GM20431 (cell line): ENCODE measurements around the gene ACSL6.

Experiments
- in situ Hi-C: fragments of 300-500 bp; cut with MseI, MboI; formaldehyde crosslinking; loops from one replicate; pipeline ENCODE4 v1.15.0; 2020; ENCODE audit warnings: low sequenced_read_pairs; ENCODE audit not compliant: unreplicated experiment

ACSL6 gene

DNA sequence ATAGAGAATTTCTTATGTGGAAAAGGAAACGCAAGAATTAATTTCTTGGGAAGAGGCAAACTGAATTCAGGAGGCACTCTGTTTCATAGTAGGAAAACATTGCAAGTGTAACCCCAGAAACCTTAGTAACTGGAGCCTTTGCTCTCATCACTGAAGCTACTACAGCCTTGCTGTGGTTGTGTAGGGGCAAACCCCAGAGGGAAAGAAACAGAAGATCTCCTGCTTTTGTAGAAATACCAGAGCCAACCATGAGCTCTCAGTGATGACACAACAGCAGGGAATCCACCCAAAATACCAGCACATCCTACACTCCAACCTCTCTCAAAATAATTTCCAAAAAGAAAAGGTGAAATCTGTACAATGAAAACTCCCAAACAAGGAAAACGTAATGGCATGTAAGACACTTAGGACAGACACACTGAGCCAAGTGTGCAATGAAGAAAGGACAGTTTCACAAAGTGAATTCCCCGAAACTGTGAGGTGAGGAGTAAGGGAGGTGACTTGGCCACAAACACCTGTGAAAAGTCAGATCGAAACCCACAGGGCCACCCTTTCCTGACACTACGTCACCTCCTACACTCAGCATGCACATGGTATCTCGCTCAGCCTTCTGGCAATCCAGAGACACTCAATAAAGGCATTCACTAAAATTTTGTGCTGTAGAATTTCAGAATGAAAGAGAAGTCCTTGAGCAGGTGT lies 8.5 kb upstream of the ACSL6 start:
- in situ Hi-C loops = loop anchor here (25.0 kb wide), 2 partner anchors 208 to 583 kb away; no protein-coding TSS in a partner anchor

DNA sequence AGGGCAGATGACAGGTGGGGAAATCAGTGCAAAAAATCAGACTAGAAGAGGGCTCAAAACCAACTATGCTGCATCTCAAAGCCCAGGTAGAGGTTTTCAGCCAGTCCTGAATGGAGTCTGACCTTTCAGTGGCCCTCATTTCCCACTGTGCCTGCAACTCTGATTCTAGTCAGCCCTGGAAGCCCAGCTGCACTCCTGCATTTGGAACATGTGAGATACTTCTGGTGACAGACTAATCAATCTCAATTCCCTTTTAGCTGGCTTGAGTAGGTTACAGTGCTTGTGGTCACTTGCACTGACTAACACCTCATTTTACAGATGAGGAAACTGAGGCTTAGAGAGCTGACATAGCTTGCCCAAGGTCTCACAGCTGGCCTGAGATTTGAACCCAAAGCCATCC lies 7.9 kb upstream of the ACSL6 start:
- in situ Hi-C loops = loop anchor here (25.0 kb wide), 2 partner anchors 207 to 582 kb away; no protein-coding TSS in a partner anchor

DNA sequence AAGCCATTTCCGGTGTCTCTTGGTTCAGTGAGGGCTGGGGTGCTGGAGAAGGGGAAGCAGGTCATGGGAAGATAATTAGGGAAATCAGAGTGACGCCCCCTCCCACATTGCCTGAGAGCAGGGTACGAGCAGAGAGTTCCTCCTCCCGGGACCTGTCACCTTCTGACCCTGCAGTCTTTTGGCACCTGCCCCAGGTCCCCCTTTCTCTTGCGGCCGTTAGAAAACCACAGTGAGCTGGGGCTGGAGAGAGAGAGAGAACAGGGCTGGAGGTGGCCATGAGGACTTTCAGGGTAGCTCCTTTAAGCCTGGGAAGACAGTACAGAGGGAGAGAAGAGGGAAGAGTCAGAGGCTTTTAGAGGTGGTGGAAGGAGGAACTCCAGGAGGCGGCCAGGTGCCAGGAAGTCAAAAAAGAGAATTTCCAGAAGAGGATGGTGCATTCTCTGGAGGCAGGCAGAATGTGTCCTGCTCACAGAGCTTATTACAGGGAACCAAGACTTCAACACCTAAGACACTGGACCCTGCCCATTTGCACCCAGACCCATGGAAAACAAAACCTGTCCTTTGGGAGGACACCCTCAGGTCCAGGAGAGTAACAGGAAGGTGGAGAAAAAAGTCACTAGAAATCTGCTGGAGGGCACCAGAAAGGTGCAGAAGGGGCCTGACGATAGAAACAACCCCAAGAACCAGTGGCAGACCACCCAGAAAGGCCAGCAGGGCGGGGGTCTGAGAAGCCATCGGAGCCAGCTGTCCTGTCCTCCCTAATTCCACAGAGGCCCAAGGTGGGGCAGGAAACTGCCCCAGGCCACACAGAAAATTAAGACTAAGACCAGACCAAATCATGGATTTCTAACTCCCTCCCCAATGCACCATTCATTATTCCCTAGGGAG lies 6.5 kb upstream of the ACSL6 start:
- in situ Hi-C loops = loop anchor here (25.0 kb wide), 2 partner anchors 206 to 581 kb away; no protein-coding TSS in a partner anchor

DNA sequence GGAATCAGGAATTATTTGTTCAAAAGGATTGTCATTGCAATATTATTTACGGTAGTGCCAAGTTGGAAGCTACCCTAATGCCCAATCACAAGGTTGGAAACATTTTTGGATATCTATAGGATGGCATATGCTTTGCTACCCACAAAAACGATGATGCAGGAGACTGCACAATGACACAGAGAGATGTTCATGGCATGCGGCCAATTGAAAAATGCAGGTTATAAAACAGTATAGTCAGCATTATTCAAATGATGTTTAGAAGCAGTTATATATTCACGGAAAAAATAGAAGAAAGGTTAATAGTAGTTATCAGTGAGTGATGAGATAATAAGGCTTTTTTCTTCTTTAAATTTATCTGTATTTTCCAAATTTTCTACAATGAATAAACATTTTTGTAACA lies 5.9 kb upstream of the ACSL6 start:
- in situ Hi-C loops = loop anchor here (25.0 kb wide), 2 partner anchors 205 to 580 kb away; no protein-coding TSS in a partner anchor

DNA sequence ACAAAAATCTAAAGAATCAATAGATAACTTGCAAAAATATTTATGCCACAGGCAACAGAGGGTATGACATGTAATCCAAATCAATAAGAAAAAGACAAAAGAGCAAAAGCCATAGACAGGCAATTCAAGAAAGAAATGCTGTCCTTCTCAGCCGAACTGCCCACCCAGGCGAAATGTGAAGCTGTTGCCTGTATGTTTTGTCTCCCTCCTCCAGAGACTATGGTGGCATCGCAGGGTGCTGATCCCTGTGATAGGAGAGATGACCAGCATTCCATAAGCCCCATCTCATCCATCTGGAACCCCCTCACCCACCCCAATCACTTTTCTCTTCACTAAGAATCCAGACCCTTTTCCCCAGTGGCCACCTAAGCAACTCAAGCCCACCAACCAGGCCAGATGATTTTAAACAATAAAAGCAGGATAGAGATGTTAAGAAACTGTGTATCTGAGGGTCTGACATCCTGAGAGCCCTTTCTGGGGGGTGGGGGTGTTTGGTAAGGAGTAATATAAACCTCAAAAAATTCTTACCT lies 5.3 kb upstream of the ACSL6 start:
- in situ Hi-C loops = loop anchor here (25.0 kb wide), 2 partner anchors 204 to 579 kb away; no protein-coding TSS in a partner anchor

DNA sequence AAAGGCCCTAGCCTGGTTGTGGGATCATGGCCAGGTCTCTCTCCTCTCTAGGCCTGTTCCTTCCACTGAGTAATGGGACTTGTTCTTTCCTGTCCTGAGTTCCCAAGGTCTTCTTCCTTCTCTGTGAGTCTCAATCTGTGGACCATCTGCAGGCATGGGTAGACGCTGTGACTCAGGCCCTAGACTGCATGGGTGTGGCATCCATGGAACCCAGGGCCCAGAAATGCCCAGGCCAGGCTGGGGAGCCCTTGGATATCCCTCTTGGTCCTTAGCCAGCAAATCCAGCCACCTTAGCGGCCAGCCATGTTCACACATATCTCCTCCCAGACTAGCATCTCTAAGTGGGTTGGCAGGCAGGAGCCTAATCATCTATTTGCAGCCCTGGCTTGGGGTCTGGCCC lies 2.3 kb upstream of the ACSL6 start:
- in situ Hi-C loops = loop anchor here (25.0 kb wide), 2 partner anchors 201 to 576 kb away; no protein-coding TSS in a partner anchor

DNA sequence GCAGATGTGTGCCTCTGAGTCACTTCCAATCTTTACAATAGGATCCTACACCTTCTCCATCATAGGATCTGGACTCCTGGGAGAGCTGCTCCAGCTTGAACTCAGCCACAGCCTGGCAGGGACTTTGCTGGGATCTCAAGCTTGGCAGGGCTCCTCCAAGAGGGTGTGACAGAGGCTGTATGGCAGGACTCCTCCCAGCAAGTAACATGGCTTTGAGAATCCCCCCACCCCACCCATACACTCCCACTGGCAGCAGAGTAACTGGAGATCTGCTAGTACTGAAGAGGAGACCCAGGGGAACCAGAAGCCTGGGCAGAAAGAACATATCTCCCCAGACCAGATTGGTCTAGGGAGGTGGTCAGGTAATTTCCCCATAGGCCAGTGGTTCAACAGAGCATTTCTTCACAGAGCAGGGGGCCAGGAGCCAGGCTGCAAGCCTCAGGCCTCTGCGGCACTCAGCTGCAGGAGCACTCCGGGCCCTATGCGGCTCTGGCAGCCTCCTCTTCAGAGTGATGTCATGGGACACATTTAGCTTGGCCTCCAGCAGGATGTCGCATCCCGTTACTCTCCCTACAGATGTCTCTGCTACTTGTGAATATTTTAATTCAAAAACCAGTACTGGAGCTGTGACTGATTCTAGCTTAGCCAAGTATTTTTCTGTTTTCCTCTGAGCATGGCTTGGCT lies 1.7 kb upstream of the ACSL6 start:
- in situ Hi-C loops = loop anchor here (25.0 kb wide), 2 partner anchors 201 to 576 kb away; no protein-coding TSS in a partner anchor

DNA sequence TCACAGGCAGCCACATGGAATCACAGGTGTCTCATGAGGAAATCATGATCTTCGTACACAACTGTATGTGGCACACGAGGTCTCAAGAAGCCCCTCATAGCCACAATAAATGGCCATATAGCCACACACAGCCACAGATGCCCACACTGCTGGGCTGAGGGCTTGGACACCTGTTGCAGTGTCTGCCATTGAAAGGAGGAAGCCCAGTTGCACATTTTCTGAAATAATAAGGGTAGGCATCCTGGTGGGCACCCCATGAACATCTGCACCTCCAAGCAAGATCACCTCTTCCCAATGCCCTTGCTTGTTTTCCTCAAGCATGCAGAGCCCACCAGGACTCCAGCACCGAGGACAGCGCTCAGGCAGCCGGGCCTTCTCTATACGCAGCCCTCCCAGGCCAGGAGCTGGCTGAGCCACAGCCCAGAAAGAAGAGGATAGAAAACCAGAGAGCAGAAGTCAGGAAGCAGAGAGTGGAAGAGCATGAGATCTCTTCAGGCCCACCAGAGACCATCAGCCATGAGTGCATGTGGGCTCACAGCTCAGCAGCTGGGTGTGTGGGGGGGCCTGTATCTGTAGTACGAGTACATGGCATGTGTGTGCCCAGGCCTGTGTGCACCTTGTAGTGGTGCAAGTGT lies 1.0 kb upstream of the ACSL6 start:
- in situ Hi-C loops = loop anchor here (25.0 kb wide), 2 partner anchors 200 to 575 kb away; no protein-coding TSS in a partner anchor

DNA sequence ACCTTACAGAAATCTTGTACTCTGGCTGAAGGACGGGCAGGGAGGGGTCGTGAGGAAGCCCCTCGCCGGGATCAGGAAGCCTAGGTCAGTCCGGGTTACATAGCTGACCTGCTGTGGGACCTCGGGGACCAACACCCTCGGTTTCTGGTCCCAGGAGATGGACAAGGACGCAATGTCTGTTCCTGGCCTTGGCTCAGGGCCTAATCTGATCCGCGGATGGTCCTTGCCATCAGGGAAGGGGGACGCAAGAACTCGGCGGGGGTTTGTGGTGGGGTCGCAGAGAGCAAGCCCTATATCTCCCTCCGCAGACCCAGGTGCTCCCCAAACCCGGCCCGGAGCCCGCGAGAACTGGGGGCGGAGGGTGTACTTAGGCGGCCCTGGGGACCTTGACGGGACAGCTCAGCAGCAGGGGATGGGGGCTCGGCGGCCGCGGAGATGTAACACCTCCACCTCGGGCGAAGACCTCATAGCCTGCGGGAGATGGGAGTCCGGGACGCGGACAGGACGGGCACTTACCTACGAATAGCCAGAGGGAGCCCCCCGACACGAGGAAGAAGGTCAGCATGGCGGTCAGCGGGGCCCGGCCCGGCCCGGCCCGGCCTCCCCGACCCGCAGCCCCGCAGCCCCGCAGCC lies 353 bp downstream of the ACSL6 start:
- in situ Hi-C loops = loop anchor here (25.0 kb wide), 2 partner anchors 199 to 574 kb away; no protein-coding TSS in a partner anchor

DNA sequence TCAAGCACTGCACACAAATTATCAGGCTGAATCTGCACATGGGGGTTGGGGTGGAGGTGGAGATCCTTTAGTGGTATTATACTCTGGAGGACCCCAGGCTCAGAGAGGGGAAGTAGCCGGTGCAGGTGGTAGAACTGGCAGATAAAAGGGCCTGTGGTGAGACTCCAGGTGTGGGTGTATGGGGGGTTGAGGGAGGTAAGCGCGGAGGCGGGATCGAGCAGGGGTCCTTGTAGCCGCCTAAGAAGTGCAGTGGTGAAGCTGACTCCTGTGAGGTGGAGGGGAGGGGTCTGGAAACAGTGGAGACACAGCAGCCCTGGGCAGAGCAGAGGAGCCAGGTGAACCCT lies 841 bp downstream of the ACSL6 start:
- in situ Hi-C loops = loop anchor here (25.0 kb wide), 2 partner anchors 198 to 573 kb away; no protein-coding TSS in a partner anchor

DNA sequence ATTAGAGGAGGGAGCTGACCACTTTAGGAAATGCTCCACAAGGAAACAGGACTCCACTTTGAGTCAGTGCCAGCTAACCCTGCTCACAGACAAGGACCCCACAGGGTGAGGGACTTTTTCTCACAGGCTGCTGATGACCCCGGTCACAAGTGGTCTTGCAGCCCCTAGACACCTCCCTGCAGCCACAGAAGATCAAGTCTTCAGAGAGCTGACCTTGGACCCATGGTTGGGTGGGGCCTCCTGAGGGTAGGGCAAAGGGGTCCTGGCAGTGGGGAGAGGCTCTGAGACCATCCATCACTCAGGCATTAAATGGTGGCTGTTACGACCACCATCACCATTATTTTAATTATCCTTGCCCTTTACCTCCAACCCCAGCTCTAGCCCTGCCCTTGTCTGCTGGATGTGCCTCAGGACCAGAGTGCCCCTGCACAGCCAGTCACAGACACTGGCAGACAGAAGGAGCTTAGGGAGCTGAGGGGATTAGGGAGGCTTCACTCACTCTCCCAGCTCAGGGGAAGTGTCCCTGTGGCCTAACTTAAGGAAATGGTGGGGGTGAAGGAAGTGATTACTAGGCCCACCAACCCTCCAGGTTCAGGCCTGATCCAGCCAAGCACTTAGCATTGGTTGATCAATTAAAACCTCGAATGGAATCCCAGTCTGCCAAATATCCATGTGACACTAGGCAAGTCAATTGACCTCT lies 1.6 kb downstream of the ACSL6 start:
- in situ Hi-C loops = loop anchor here (10.0 to 25.0 kb wide), 3 partner anchors 198 to 573 kb away; no protein-coding TSS in a partner anchor

DNA sequence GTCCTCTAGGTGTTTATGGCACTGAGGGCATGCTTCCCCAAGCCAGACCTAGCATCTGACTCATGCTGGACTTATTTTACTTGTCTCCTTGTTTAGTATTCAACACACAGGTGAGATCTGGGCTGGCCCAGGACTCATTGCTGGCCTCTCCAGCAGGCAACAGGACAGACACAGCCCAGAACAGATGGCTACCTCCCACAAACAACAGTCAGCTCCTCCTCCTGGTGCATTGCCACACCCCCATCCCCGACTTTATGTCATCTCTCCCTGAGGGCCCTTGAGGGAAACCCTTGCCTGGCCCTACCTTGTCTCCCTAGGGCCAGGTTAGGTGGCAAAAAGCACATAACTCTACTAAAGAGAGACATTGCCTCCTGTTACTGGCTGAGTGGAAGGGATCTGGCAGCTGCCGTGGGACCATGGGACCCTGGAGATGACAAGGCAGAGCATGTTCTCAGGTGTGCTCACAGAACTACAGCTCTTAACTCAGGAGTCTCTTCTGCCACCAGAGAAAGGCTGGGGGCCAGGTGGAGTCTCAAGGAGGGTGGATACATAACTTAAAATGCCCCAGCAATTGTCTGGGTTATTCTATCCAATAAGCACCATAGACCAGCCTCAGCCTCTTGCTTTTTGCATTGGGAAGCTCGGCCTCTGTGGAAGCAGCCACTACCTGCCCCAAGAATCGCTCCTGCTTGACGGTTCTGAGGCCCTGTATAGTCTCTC lies 2.3 kb downstream of the ACSL6 start:
- in situ Hi-C loops = loop anchor here (10.0 to 25.0 kb wide), 3 partner anchors 197 to 572 kb away; no protein-coding TSS in a partner anchor

DNA sequence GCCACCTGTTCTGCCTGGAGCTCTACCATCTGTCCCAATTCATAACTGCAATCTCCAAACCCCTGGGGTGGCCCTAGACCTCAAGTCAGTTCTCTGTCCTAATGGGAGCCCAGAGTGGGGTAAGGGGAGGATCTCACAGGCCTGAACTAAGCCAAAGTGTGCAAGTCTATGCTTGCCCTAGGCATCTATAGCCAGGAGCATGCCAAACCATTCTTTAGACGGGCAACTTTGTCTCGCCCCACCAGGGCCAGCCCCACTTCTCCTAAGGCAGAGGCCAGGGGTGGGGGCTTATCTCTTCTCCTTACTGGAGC lies 3.3 kb downstream of the ACSL6 start:
- in situ Hi-C loops = loop anchor here (10.0 to 25.0 kb wide), 3 partner anchors 196 to 571 kb away; no protein-coding TSS in a partner anchor

DNA sequence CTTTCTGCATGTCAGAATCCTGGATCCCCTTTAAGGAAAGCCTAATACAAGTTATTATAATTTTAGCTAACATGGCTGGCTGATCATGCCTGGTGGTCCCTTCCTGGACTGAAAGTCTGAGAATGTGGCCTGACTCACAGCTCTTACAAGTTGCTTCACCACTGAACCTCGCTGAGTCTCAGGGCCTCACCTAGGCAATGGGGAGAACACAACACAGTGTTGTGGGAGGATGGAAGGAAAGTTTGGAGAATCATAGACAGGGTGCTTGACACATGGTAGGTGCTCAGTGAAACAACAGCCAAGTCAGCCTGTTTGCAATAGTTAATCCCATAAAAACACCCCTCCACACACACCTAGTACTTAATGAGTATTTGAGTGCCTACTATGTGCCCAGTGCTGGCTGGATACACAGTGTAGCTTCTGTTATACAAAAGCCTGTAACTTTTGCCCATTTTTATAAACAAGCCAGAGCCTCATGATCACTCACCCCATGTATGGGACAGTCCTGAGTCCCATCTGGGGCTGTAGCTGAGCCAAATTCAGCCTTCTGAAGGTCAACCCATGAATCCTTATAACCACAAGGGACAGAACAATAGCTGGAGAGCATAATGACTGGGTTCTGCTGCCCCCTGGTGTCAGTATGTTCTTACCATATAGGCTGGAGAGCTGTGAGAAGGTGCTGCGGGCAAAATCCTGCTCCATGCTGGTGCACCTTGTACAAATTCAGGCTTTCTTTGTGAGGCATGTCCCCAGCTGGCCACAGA lies 3.9 kb downstream of the ACSL6 start:
- in situ Hi-C loops = loop anchor here (10.0 to 25.0 kb wide), 3 partner anchors 195 to 570 kb away; no protein-coding TSS in a partner anchor

DNA sequence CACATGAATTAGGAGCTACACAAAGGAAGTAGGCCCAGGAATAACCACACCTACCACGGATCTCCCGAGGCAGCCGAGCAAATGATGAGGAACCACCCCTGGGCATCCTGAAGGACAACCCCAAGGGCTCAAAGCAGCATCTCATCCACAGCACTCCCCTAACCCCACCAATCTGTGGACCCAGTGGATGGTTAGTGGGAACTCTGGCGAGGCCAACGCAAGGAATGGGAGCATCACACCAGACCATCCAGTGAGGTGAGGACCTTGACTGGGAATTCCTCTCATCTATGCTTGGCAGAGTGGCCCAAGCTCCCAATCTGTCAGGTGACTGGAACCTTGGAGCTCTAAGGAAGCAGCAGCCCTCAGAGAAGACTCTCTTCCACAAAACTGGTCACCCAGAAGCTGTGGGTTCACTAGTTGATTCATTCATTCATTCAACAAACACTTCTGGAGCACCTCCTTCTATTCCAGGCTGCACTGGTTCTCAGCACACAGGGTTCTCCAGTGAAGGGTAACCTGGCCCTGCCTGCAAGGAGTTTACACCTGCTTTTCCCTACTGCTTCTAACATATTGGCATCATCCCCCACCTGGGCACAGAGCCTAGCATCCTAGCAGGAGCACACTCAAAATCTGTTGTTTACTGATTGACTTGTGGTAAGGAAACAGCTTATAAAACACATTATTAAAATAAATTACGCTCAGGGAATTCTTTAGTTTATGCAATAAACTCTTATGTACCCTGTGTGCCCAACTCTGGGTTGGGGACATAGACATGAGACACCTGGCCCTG lies 4.9 kb downstream of the ACSL6 start:
- in situ Hi-C loops = loop anchor here (10.0 to 25.0 kb wide), 3 partner anchors 194 to 569 kb away; no protein-coding TSS in a partner anchor

DNA sequence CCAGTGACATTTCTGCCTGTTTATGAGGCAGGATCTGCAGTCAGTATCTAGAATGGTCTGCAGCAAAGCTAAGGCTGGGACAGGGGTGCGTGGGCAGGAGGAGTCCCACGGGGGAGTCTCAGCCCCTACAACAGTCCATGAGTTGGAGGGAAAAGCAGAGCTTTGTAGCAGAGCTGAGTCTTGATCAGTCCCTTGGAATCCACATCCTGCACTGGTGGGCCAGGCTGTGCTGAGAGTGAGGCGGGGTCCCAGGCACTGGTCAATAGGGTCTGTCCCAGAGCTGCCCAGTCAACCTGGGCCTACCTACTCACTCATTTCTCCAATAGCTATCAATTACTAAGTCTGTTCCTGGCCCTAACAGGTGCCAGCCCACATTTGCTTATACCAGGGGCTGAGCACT lies 5.9 kb downstream of the ACSL6 start:
- in situ Hi-C loops = loop anchor here (10.0 to 25.0 kb wide), 3 partner anchors 193 to 568 kb away; no protein-coding TSS in a partner anchor
